Fibroblast of the aortic adventitia (primary cell): ENCODE measurements around the gene PCGF5. TPM values are rescaled to one million over a fixed set of nuclear protein-coding genes. Genes with fewer than 3 reads are reported as not detected.

Source experiments
- DNase-seq: peaks from one replicate; pipeline ENCODE4 v3.0.0-alpha.2; 2010; ENCODE audit warnings: low read depth
- H3K4me3 ChIP-seq: 2 replicates; pipeline ENCODE4 v1.5.1; 2011; ENCODE audit warnings: low read depth, mild to moderate bottlenecking, control low read depth, low read length, moderate library complexity
- CTCF ChIP-seq: IDR thresholded peaks from 2 replicates; pipeline ENCODE4 v1.5.1; 2011; ENCODE audit warnings: mild to moderate bottlenecking, low read length, control low read depth, inconsistent platforms; ENCODE audit not compliant: insufficient read depth
- total RNA-seq: library from RNA; depleted of rRNA; stranded (reverse); fragments of >200 nt; gene quantifications from 2 replicates; pipeline ENCODE4 v1.2.3, GENCODE V29; 2012; ENCODE audit warnings: low replicate concordance

PCGF5 gene
- total RNA-seq, 1 donor, result 44.8 TPM

GRCh38 chr10:91198781-91199180 is 21.7 kb upstream of the PCGF5 start:
- TF ChIP-seq CTCF, result no peak
- DNase-seq, result peak; percentile 93
- H3K4me3 ChIP-seq, result no peak overlapping the region

GRCh38 chr10:91200314-91201212 is 19.9 kb upstream of the PCGF5 start:
- DNase-seq, result no peak
- TF ChIP-seq CTCF, result no peak
- H3K4me3 ChIP-seq, result no peak overlapping the region

GRCh38 chr10:91201213-91201996 is 19.1 kb upstream of the PCGF5 start:
- no peak for DNase-seq
- TF ChIP-seq CTCF, result no peak
- H3K4me3 ChIP-seq, result no peak overlapping the region

- no peak overlapping the region for H3K4me3 ChIP-seq
- TF ChIP-seq CTCF, result no peak
- DNase-seq, result no peak
Observed at GRCh38 chr10:91206427-91206826, 14.0 kb upstream of the PCGF5 start.

GRCh38 chr10:91206837-91207474 is 13.5 kb upstream of the PCGF5 start:
- no peak for TF ChIP-seq CTCF
- no peak for DNase-seq
- H3K4me3 ChIP-seq, result no peak overlapping the region

- peak; percentile 7 for TF ChIP-seq CTCF
- no peak for DNase-seq
- no peak overlapping the region for H3K4me3 ChIP-seq
Observed at GRCh38 chr10:91208642-91209041, 11.8 kb upstream of the PCGF5 start.
